HEK293 (cell line): Measurements from ENCODE around the gene GNG4.

Source experiments
- ELK4 ChIP-seq: IDR thresholded peaks from 2 replicates; pipeline ENCODE4 v1.6.1; 2011; ENCODE audit warnings: mild to moderate bottlenecking, low read depth, low read length, borderline replicate concordance
- MZF1 ChIP-seq: fragments of 450-650 bp; formaldehyde crosslinking; IDR thresholded peaks from 2 replicates; pipeline ENCODE4 v1.5.1; 2017; ENCODE audit warnings: missing biosample characterization, missing genetic modification characterization, borderline replicate concordance
- RBAK ChIP-seq: fragments of 450-650 bp; formaldehyde crosslinking; IDR thresholded peaks from 2 replicates; pipeline ENCODE4 v1.5.1; 2016; ENCODE audit warnings: missing biosample characterization, missing genetic modification characterization
- ZBTB17 ChIP-seq: fragments of 450-650 bp; formaldehyde crosslinking; IDR thresholded peaks from 2 replicates; pipeline ENCODE4 v1.5.1; 2016; ENCODE audit warnings: missing biosample characterization, missing genetic modification characterization
- ZNF704 ChIP-seq: fragments of 450-650 bp; formaldehyde crosslinking; IDR thresholded peaks from 2 replicates; pipeline ENCODE4 v1.5.1; 2016; ENCODE audit warnings: missing biosample characterization, missing genetic modification characterization
- TF ChIP-seq, protein P1 (sequence below): fragments of 450-650 bp; formaldehyde crosslinking; IDR thresholded peaks from 2 replicates; pipeline ENCODE4 v1.5.1; 2016; ENCODE audit warnings: missing biosample characterization, missing genetic modification characterization
- TF ChIP-seq, protein P2 (sequence below): fragments of 450-650 bp; formaldehyde crosslinking; conservative IDR thresholded peaks from 2 replicates; pipeline ENCODE4 v1.5.1; 2016; ENCODE audit warnings: low read depth, missing biosample characterization, missing genetic modification characterization

DNA sequence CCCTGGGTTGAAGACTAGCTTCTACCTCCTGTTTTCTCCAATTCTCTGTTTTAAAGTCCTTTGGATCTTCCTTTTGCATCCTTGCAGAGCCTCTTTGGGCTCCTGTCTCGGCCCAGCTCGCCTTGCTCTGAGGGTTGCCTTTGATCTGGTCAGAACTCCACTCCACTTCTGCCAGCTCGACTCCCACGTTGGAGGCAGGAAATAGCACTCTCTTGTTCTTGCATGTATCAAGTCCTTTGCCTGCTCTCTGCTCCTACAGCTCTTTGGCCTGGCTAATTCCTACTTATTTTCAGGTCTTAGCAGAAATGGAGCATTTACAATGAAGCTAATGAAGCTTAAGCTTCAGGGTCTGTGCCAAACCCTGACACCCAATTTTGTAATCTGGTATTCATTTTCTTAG, 124.3 kb downstream of the GNG4 start:
- TF ChIP-seq, protein P1, sequence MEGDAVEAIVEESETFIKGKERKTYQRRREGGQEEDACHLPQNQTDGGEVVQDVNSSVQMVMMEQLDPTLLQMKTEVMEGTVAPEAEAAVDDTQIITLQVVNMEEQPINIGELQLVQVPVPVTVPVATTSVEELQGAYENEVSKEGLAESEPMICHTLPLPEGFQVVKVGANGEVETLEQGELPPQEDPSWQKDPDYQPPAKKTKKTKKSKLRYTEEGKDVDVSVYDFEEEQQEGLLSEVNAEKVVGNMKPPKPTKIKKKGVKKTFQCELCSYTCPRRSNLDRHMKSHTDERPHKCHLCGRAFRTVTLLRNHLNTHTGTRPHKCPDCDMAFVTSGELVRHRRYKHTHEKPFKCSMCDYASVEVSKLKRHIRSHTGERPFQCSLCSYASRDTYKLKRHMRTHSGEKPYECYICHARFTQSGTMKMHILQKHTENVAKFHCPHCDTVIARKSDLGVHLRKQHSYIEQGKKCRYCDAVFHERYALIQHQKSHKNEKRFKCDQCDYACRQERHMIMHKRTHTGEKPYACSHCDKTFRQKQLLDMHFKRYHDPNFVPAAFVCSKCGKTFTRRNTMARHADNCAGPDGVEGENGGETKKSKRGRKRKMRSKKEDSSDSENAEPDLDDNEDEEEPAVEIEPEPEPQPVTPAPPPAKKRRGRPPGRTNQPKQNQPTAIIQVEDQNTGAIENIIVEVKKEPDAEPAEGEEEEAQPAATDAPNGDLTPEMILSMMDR (tag by site-specific recombination) = no peak
- TF ChIP-seq RBAK (tag by site-specific recombination) = no peak
- no peak for TF ChIP-seq ZBTB17 (tag by site-specific recombination)
- TF ChIP-seq, protein P2, sequence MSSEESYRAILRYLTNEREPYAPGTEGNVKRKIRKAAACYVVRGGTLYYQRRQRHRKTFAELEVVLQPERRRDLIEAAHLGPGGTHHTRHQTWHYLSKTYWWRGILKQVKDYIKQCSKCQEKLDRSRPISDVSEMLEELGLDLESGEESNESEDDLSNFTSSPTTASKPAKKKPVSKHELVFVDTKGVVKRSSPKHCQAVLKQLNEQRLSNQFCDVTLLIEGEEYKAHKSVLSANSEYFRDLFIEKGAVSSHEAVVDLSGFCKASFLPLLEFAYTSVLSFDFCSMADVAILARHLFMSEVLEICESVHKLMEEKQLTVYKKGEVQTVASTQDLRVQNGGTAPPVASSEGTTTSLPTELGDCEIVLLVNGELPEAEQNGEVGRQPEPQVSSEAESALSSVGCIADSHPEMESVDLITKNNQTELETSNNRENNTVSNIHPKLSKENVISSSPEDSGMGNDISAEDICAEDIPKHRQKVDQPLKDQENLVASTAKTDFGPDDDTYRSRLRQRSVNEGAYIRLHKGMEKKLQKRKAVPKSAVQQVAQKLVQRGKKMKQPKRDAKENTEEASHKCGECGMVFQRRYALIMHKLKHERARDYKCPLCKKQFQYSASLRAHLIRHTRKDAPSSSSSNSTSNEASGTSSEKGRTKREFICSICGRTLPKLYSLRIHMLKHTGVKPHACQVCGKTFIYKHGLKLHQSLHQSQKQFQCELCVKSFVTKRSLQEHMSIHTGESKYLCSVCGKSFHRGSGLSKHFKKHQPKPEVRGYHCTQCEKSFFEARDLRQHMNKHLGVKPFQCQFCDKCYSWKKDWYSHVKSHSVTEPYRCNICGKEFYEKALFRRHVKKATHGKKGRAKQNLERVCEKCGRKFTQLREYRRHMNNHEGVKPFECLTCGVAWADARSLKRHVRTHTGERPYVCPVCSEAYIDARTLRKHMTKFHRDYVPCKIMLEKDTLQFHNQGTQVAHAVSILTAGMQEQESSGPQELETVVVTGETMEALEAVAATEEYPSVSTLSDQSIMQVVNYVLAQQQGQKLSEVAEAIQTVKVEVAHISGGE = no peak
- no peak for TF ChIP-seq MZF1 (tag by site-specific recombination)
- no peak for TF ChIP-seq ELK4
- no peak for TF ChIP-seq ZNF704 (tag by site-specific recombination)
